Raji (cell line): ENCODE data around the gene GATD1.

Experiments used
- POLR2A ChIP-seq: IDR thresholded peaks from 2 replicates; pipeline ENCODE4 v1.6.1; 2011; ENCODE audit warnings: low read depth, low read length, control low read depth; ENCODE audit not compliant: insufficient read depth

The GATD1 gene

DNA sequence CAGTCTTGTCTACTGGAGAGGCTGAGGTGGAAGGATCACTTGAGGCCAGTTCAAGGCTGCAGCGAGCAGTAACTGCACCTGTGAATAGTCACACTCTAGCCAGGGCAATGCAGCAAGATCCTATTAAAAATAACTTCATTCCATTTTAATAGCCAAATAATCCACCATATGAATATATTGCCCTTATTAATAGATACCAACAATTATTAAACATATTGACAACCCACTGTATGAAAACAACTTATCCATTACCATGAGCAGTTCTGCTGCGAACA is 10.4 kb downstream of the GATD1 start:
- TF ChIP-seq POLR2A, result no peak

DNA sequence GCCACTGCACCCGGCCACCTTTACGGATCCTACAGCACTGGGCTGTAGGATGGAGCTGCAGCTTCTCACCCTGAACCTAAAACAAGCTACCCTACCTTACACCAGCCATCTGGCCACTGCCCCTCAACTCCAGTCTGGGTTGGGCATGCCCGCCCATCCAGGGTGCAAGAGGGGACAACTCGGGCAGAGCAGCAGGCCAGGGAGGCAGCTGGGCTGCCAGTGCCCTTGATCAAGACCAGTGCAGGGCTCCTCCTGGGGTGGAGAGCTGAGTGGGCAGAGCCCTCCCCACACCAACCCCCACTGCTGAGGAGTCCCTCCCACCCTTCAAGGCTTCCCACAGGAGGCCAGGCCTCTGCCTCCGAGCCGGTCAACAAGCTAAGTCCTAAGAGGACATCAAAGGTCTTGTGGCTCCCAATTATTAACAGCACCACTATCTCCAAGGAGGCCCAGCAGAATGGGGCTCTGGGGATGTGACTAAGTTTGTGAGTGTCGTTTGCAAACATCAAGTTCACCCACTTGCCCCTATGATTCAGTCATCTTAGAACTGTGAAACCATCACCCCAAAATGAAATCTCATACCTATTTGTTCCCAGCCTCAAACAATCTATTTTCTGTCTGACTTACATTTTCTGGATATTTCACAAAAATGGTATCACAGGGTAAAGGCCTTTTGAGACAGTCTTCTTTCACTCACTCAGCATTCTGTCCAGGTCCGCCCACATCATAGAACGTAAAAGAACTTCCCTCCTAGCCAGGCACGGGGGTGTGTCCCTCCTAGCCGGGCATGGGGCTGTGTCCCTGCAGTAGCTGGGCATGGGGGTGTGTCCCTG is 11.0 kb downstream of the GATD1 start:
- TF ChIP-seq POLR2A, result no peak

DNA sequence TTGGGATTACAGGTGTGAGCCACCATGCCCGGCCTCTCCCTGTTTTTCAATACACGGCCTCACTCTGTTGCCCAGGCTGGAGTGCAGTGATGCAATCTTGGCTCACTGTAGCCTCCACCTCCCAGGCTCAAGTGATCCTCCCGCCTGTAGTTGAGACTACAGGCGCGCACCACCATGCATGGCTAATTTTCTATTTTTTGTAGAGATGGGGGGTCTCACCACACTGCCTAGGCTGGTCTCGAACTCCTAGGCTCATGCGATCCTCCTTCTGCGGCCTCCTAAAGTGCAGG is 11.5 kb downstream of the GATD1 start:
- no peak for TF ChIP-seq POLR2A

DNA sequence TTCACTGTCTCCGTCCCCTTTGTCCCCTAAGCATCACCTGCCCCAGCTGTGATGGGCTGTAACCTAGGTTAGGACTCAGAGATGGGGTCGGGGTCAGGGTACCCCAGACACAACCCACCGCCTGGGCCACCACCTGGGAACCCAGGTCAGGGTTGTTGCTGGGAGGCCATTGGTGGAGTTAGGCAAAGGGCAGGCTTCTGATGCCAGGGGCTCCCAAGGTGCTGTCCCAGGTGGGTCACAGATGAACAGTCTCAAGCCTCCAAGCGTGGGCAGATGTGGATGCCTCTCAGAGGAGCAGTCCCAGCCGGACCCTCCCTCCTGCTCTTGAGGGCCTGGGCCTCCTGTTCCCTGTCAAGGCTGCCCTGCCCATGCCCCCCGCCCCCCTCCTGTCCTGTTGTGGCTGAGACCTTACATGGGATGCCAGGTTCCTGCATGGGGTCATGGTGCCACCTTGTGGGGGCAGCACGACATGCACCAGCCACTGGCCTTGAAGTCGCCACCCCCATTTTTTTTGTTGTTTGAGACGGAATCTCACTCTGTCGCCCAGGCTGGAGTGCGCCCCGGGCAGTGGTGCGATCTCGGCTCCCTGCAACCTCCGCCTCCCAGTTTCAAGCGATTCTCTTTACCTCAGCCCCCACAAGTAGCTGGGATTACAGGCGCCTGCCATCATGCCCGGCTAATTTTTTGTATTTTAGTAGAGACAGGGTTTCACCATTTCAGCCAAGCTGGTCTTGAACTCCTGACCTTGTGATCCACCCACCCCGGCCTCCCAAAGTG is 12.1 kb downstream of the GATD1 start:
- no peak for TF ChIP-seq POLR2A

DNA sequence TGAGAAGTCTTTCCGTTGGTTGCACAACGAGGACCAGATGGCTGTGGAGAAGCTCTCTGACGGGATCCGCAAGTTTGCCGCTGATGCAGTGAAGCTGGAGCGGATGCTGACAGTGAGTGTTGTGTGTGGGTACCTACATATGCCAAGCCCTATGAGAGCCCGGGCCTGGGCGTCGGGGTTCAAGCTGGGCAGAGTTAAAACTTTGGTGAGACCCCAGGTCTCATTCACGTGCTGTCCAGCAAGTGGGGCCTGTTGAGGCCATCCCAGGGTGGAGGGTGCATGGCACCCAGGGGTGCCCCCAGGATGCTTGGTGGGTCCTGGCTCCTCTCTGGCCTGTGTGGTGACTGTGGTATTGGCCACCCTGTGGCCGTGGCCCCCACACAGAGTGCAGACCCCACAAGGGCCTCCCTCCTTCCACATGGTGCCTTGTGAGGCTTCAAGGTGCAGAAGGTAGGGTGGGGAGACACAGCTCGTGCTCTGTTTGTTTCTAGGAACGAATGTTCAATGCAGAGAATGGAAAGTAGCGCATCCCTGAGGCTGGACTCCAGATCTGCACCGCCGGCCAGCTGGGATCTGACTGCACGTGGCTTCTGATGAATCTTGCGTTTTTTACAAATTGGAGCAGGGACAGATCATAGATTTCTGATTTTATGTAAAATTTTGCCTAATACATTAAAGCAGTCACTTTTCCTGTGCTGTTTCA is 12.8 kb downstream of the GATD1 start:
- TF ChIP-seq POLR2A, result peak; percentile 2; the same call in 1 of the 2 replicates

DNA sequence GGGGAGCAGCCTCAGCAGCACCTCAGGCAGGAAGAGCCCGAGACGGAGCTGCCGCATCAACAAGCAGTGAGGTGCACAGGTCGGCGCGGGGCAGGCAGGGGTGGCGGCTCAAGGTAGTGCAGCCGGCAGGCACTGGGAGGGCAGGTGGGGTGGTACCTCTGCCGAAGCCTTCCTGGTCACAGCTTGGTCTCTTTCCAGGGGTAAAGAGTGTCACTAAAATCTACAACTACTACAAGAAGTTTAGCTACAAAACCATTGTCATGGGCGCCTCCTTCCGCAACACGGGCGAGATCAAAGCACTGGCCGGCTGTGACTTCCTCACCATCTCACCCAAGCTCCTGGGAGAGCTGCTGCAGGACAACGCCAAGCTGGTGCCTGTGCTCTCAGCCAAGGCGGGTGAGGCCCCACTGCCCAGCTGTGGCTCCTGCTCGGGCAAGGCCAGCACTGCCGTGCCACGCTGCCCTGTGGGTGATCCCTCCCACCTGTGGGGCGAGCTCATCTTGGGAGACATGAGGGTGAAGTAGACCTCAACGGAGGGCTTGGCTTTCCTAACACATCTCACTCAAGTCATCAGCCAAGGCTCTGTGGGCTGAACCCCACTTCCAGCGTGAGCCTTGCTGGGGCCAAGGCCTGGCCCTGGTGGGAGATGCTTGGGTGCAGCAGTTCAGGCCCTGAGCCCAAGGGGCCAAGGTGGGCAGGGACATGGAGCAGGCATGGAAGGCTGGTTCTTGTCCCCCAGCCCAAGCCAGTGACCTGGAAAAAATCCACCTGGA is 13.6 kb downstream of the GATD1 start:
- TF ChIP-seq POLR2A, result no peak

DNA sequence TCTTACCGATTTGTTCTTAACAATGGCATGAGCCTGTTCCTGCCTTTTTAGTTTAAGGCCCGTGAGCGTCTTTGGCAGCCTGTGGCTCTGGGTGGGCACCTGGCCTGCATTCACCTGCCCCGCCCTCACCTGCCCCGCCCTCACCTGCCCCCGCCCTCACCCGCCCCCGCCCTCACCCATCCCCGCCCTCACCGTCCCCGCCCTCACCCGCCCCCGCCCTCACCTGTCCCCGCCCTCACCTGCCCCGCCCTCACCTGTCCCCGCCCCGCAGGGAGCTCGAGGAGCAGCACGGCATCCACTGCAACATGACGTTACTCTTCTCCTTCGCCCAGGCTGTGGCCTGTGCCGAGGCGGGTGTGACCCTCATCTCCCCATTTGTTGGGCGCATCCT is 14.2 kb downstream of the GATD1 start:
- TF ChIP-seq POLR2A, result no peak

DNA sequence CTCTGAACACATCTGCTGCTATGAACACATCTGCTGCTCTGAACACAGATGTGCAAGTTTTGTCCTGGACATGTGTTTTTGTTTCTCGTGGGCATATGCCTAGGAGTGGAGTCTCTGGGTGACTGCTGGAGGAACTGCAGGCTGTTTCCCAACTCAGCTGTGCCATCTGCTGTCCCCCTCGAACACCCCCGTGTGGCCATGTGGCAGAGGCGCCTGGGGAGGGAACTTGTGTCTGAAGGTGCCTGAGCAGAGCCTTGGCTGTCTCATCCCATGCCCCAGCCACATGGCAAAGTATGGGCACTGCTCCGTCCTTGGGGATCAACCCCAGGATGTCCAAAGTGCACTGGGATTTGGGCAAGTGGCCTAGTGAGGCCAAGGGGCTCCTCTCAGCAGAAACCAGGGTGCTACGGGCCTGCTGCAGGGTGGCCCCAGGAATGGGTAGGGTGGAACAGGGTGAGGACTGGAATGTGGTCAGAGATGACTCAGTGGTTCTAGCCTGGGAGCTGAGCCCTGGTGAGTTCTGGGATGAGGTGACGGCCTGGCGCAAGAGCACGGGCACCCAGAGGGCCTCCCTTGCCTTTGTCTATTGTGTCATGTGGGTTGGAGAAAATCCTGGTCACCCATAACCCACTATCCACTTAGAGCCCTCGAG is 14.7 kb downstream of the GATD1 start:
- TF ChIP-seq POLR2A, result no peak

DNA sequence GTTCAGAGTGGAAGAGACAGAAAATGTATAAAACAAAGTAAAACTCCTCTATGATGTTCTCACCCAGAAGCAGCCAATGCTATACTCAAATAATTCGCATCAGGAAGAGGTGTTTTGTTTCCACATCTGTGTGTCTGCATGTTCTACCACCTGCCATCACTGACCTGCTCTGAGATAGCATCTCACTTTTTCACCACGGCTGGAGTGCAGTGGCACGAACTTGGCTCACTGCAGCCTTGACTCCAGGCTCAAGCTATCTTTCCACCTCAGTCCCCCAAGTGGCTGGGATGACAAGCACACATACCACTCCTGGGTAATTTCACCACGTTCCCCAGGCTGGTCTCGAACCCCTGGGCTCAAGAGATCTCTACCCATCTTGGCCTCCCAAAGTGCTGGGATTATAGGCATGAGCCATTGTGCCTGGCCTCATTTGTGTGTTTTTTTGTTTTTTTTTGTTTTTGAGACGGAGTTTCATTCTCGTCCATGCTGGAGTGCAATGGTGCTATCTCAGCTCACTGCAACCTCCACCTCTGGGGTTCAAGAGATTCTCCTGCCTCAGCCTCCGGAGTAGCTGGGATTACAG is 15.7 kb downstream of the GATD1 start:
- TF ChIP-seq POLR2A, result no peak

DNA sequence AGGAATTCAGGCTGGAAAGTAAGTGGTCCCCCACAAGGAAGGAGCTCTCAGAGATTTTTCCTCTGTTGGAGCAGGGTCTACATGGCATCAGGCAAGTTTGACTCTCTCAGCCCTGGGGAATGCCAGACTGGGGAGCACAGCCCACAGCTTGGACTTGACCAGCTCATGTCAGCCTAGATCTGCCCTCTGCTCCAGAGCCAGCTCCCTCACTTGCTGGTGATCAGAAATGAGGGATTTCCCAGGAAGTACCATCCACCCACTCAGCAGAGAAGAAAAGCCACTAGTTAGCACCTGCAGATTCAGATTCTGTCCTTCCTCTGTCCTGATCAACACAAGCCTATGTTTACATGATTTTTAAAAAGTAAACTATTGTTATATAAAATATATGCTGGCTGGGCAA is 17.1 kb downstream of the GATD1 start:
- TF ChIP-seq POLR2A, result no peak

DNA sequence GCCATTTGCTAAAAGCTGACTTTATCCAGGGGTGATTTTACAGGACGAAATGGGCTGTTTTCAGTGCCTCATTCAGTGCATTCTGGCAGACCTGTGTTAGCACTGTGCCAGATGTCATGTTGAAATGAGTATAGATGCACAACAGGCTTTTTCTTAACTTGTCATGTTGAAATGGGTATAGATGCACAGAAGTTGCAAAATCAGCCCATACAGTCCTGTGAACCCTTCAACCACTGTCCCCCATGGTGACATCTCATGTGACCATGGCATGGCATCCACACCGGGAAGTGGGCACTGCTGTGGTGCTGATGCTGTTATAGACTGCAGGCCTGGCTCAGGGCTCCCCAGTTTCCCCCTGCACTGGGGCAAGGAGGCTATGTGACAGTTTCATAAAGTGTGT is 27.6 kb downstream of the GATD1 start:
- TF ChIP-seq POLR2A, result no peak

DNA sequence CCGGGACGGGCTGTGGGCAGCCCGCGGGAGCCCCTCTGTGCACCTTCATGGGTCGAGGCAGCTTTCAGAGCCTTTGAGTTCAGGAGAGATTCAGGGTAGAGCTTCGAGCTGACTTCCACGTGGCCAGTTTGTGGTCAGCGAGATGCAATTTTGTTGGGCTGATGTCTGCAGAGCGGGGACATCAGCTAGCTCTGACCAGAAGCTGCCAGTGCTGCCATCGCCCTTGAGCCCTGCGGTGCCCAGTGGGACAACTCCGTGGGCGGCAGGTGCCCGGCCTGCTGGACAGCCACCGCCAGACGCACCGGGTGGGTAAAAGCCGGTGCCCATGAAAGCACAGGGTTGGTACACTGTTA is 29.3 kb downstream of the GATD1 start:
- 0 out of 2 replicates have a peak, but pooled peaks have one; percentile 26 for TF ChIP-seq POLR2A

DNA sequence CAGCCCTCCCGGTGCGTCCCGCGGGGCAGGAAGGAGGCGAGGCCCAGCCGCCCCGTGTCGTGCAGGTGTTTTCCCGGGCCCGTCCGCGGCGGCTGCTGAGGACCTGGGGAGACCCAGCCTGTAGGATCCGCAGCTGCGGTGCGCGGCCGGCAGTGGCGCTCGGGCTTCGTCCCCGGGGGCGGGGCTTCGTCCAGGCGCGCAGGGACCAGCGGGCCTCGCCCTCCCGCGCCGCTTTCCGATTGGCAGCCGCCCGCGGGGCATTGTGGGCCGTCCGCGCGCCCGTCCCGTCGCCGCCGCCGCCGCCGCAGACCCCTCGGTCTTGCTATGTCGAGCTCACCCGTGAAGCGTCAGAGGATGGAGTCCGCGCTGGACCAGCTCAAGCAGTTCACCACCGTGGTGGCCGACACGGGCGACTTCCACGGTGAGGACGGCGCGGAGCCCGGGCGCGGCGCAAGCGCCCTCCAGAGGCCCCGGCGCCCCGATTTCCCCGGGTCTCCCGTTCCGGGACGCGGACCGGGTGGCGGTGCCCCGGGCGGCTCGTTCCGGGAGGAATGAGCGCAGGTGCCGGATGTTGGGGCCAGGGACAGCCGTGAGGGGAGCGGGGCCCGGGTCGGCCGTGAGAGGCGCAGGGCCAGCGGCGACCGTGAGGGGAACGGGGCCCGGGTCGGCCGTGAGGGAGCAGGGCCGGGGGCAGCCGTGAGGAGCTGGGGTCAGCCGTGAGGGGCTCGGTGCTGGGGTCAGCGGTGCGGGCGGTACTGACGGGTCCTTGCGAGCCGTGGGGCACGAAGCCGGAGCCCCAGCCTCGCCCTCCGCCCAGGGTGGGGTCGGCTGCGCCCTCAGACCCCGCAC is 29.9 kb downstream of the GATD1 start, which contains the start of gene TALDO1:
Gene TALDO1, plus strand, starts transcription at position 307 of the 849 bp plus-strand sequence. Its CDS starts 18 bp downstream, at position 325.
- TF ChIP-seq POLR2A, result peak; percentile 78

DNA sequence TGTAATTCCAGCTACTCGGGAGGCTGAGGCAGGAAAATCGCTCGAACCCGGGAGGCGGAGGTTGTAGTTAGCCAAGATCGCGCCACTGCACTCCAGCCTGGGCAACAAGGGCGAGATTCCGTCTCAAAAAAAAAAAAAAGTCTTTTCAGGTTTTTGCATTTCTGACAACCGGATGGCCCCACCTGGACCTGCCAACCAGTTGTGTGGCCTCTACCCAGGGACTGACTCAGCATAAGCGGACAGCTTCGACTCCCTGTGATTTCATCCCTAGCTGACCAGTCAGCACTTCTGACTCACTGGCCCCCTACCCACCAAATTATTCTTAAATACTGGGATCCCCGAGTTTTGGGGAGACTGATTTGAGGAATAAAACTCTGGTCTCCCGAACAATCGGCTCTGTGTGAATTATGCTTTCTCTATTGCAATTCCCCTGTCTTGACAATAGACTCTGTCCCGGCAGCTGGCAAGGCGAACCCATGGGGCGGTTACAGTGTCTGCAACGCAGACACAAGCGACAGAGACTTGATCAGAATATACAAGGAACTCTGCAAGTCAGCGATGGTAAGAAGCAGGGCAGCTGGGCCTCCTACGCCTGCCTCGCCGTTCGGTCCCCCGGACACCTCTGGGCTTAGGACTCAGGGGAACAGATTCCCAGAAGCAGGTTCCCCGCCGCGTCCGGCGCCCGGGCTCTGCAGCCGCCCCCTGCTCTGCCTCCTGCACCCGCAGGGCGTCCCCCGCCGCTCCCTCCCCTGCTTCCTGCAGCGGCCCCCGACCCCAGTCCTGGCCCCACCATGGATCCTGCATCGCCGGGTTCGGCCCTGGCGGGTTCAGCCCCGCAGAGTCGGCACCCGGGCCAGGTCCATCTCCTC is 30.8 kb downstream of the GATD1 start:
- TF ChIP-seq POLR2A, result no peak
